Measurements from ENCODE around the gene PLEKHB1.

PLEKHB1 gene

GRCh38 chr11:73693899-73694525 lies 47.6 kb downstream of the PLEKHB1 start:
- no peak for DNase-seq

GRCh38 chr11:73705053-73705452 lies 58.7 kb downstream of the PLEKHB1 start:
- DNase-seq, result no peak

DNA sequence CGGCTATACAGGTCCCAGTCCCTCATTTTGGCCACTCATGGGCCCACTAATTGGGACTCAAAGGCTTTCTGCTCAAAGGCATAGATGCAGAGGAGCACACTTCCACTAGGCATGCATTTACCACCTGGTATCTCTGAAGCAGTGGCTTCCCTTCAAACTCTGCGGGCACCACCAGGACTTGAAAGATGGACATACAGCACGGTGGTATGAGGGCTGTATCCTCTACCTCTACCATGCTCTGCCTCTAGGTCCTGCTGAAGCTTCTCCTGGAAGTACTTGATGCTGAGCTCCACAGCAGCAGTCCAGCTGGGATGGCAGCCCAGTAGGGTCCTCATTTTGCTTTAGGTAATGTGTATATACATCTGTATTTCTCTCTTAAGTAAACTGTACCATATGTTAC lies 64.6 kb downstream of the PLEKHB1 start:
- no peak for DNase-seq
